Hepatocyte (in vitro differentiated cells): ENCODE results near the gene ARSJ.

Experiments used
- CTCF ChIP-seq: fragments of 200-600 bp; sonication (generic); IDR thresholded peaks from 2 replicates; pipeline ENCODE4 v1.5.1; 2016; ENCODE audit warnings: antibody characterized with exemption, mild to moderate bottlenecking; ENCODE audit not compliant: poor library complexity
- EZH2 ChIP-seq: fragments of 200-600 bp; sonication (generic); IDR thresholded peaks from 2 replicates; pipeline ENCODE4 v1.6.1; 2016; ENCODE audit warnings: antibody characterized with exemption, mild to moderate bottlenecking, borderline replicate concordance
- EZH2phosphoT487 ChIP-seq: fragments of 200-600 bp; sonication (generic); IDR thresholded peaks from one replicate; pipeline ENCODE4 v1.6.1; 2018; ENCODE audit warnings: antibody characterized with exemption, mild to moderate bottlenecking, low read depth, moderate library complexity; ENCODE audit not compliant: unreplicated experiment, severe bottlenecking

- TF ChIP-seq CTCF (no peak), EZH2phosphoT487 (no peak), EZH2 (no peak)
Measured at GRCh38 chr4:113993887-113994286, 14.4 kb upstream of the ARSJ start.
